CD4-positive, alpha-beta memory T cell (primary cell): ENCODE results near the gene CDA. TPM values are rescaled to one million over a fixed set of nuclear protein-coding genes. Genes with fewer than 3 reads are reported as not detected.

Experiments used
- CTCF ChIA-PET: fragments of 350-600 bp; sonication (Branson Sonifier 250); formaldehyde crosslinking; loops from one replicate; lab custom pipeline; 2021; ENCODE audit warnings: inconsistent platforms; ENCODE audit not compliant: partially characterized antibody; lab: Charles Lee
- POLR2A ChIA-PET: fragments of 350-600 bp; sonication (Branson Sonifier 250); formaldehyde crosslinking; loops from one replicate; lab custom pipeline; 2021; ENCODE audit not compliant: partially characterized antibody; lab: Charles Lee
- DNase-seq, 5 donors: peaks; one replicate each; pipeline versions ENCODE4 v3.0.0 to v3.0.0-alpha.2; 2020 to 2022; ENCODE audit warnings: mixed read lengths in 1 of 5
- H3K27ac ChIP-seq: one replicate; pipeline ENCODE4 v1.7.0; 2013; ENCODE audit warnings: low read depth, low read length
- H3K27me3 ChIP-seq: 2 replicates; pipeline ENCODE4 v1.7.0; 2013; ENCODE audit warnings: mild to moderate bottlenecking, low read length, moderate library complexity; ENCODE audit not compliant: insufficient read depth
- H3K36me3 ChIP-seq: 2 replicates; pipeline ENCODE4 v1.7.0; 2013; ENCODE audit warnings: mild to moderate bottlenecking, low read length, moderate library complexity; ENCODE audit not compliant: insufficient read depth
- H3K4me1 ChIP-seq: 2 replicates; pipeline ENCODE4 v1.7.0; 2013; ENCODE audit warnings: mild to moderate bottlenecking, low read length, moderate library complexity; ENCODE audit not compliant: insufficient read depth
- H3K4me3 ChIP-seq, 2 donors: one replicate each; pipeline ENCODE4 v1.7.0; 2013; ENCODE audit warnings: low read length in 2 of 2, mild to moderate bottlenecking in 1 of 2
- H3K9me3 ChIP-seq, 2 donors: one replicate each; pipeline ENCODE4 v1.7.0; 2013; ENCODE audit warnings: low read length in 2 of 2, control low read depth in 1 of 2; ENCODE audit not compliant: control insufficient read depth in 1 of 2
- H3K27ac Mint-ChIP-seq, 7 donors: one replicate each; pipeline ENCODE4 v1.8.0; 2020 to 2021; ENCODE audit warnings: mixed read lengths in 7 of 7, mild to moderate bottlenecking in 6 of 7, inconsistent platforms in 3 of 7, moderate library complexity in 3 of 7
- H3K27me3 Mint-ChIP-seq, 2 donors: one replicate each; pipeline ENCODE4 v1.8.0; 2020 to 2021; ENCODE audit warnings: mixed read lengths in 2 of 2
- H3K36me3 Mint-ChIP-seq, 2 donors: one replicate each; pipeline ENCODE4 v1.8.0; 2020 to 2021; ENCODE audit warnings: mixed read lengths in 2 of 2, inconsistent platforms in 1 of 2, mild to moderate bottlenecking in 1 of 2
- H3K4me1 Mint-ChIP-seq, 4 donors: one replicate each; pipeline ENCODE4 v1.8.0; 2020 to 2021; ENCODE audit warnings: mixed read lengths in 4 of 4, mild to moderate bottlenecking in 1 of 4
- H3K4me3 Mint-ChIP-seq, 8 donors: one replicate each; pipeline ENCODE4 v1.8.0; 2020 to 2021; ENCODE audit warnings: mixed read lengths in 8 of 8, mild to moderate bottlenecking in 7 of 8, moderate library complexity in 6 of 8, inconsistent platforms in 3 of 8
- H3K9me3 Mint-ChIP-seq, 8 donors: one replicate each; pipeline ENCODE4 v1.8.0; 2020 to 2021; ENCODE audit warnings: mixed read lengths in 8 of 8, mild to moderate bottlenecking in 5 of 8, inconsistent platforms in 3 of 8, moderate library complexity in 1 of 8
- intact Hi-C: fragments of 100-400 bp; cut with micrococcal nuclease; formaldehyde crosslinking; loops from one replicate; pipeline ENCODE4 v1.15.1; 2023
- polyA plus RNA-seq, 2 donors: library from polyadenylated mRNA; unstranded; fragments of 300-500 nt; fragmentation: Illumina TruSeq; gene quantifications; one replicate each; pipeline ENCODE4 v1.2.3, GENCODE V29; 2021
- total RNA-seq, 2 experiments: library from RNA; stranded (reverse); gene quantifications; one replicate each; pipeline ENCODE4 v1.2.3, GENCODE V29; 2021

The CDA gene
- total and polyA plus RNA-seq, 4 experiments from 2014 or later: not detected

GRCh38 chr1:20616847-20617487 lies 28.1 kb downstream of the CDA start:
- H3K36me3 Mint-ChIP-seq: no peaks in the 10 kb centered on the region
- no peaks in the 10 kb centered on the region for H3K4me1 Mint-ChIP-seq
- Histone ChIP-seq H3K4me3 (no peak overlapping the region), H3K27me3 (no peaks in the 10 kb centered on the region), H3K9me3 (no peaks in the 10 kb centered on the region), H3K4me1 (no peaks in the 10 kb centered on the region), H3K27ac (no peak overlapping the region), H3K36me3 (no peaks in the 10 kb centered on the region)
- intact Hi-C loops: no loop called here
- H3K9me3 Mint-ChIP-seq: no peaks in the 10 kb centered on the region
- CTCF ChIA-PET: interaction anchor here (0.6 kb wide), 1 partner anchor 659 kb away, joined by 3 read pairs; no protein-coding TSS in a partner anchor
- peaks cover 6 to 8% of the 10 kb centered on the region in 2 donors for H3K27me3 Mint-ChIP-seq
- no peak overlapping the region for H3K27ac Mint-ChIP-seq
- no peak overlapping the region for H3K4me3 Mint-ChIP-seq
- no peak for DNase-seq
- POLR2A ChIA-PET: no interaction called here

- Mint-ChIP-seq H3K4me1 (no peaks in the 10 kb centered on the region), H3K27me3 (peaks cover 7 to 12% of the 10 kb centered on the region in 2 donors), H3K27ac (no peak overlapping the region), H3K4me3 (no peak overlapping the region), H3K9me3 (no peaks in the 10 kb centered on the region), H3K36me3 (no peaks in the 10 kb centered on the region)
- Histone ChIP-seq H3K9me3 (no peaks in the 10 kb centered on the region), H3K4me3 (no peak overlapping the region), H3K27ac (no peak overlapping the region), H3K36me3 (no peaks in the 10 kb centered on the region), H3K27me3 (no peaks in the 10 kb centered on the region), H3K4me1 (no peaks in the 10 kb centered on the region)
- ChIA-PET POLR2A (no interaction called here), CTCF (interaction anchor here (1.2 kb wide), 1 partner anchor 15 kb away, joined by 5 read pairs; no protein-coding TSS in a partner anchor)
- intact Hi-C loops: no loop called here
- no peak for DNase-seq
Observed at GRCh38 chr1:20618550-20618949, 29.7 kb downstream of the CDA start.

- H3K4me1 ChIP-seq: no peaks in the 10 kb centered on the region
- Mint-ChIP-seq H3K36me3 (no peaks in the 10 kb centered on the region), H3K27ac (no peak overlapping the region), H3K4me1 (no peaks in the 10 kb centered on the region), H3K9me3 (no peaks in the 10 kb centered on the region), H3K27me3 (peaks cover 7 to 15% of the 10 kb centered on the region in 2 donors), H3K4me3 (peak overlapping the region in 1 of 8 donors; percentile 15)
- intact Hi-C loops: no loop called here
- no peak overlapping the region for H3K4me3 ChIP-seq
- CTCF ChIA-PET: interaction anchor here (0.5 kb wide), 1 partner anchor 511 kb away, joined by 3 read pairs; no protein-coding TSS in a partner anchor
- H3K36me3 ChIP-seq: no peaks in the 10 kb centered on the region
- H3K9me3 ChIP-seq: no peaks in the 10 kb centered on the region
- no peak for DNase-seq
- H3K27ac ChIP-seq: no peak overlapping the region
- no peaks in the 10 kb centered on the region for H3K27me3 ChIP-seq
- POLR2A ChIA-PET: interaction anchor here (1.2 kb wide), 1 partner anchor 14 kb away, joined by 3 read pairs; no protein-coding TSS in a partner anchor
Observed at GRCh38 chr1:20619999-20620398, 31.1 kb downstream of the CDA start.

GRCh38 chr1:20621012-20621411 lies 32.1 kb downstream of the CDA start:
- Mint-ChIP-seq H3K36me3 (no peaks in the 10 kb centered on the region), H3K4me1 (no peaks in the 10 kb centered on the region), H3K4me3 (no peak overlapping the region), H3K9me3 (no peaks in the 10 kb centered on the region), H3K27ac (no peak overlapping the region), H3K27me3 (peaks cover 7 to 18% of the 10 kb centered on the region in 2 donors)
- CTCF ChIA-PET: interaction anchor here (1.3 kb wide), 1 partner anchor 11 kb away, joined by 3 read pairs; no protein-coding TSS in a partner anchor
- H3K9me3 ChIP-seq: no peaks in the 10 kb centered on the region
- no peaks in the 10 kb centered on the region for H3K36me3 ChIP-seq
- no peak overlapping the region for H3K27ac ChIP-seq
- intact Hi-C loops: no loop called here
- no peaks in the 10 kb centered on the region for H3K27me3 ChIP-seq
- POLR2A ChIA-PET: no interaction called here
- no peaks in the 10 kb centered on the region for H3K4me1 ChIP-seq
- H3K4me3 ChIP-seq: no peak overlapping the region
- no peak for DNase-seq

GRCh38 chr1:20624709-20625108 lies 35.8 kb downstream of the CDA start:
- no peak overlapping the region for H3K27ac ChIP-seq
- no peak overlapping the region for H3K4me3 ChIP-seq
- Mint-ChIP-seq H3K9me3 (peaks cover 0 to 15% (median under 1%) of the 10 kb centered on the region in 8 donors), H3K4me1 (no peaks in the 10 kb centered on the region), H3K36me3 (peaks cover 0 to 3% of the 10 kb centered on the region in 2 donors), H3K4me3 (no peak overlapping the region), H3K27me3 (peaks cover 12 to 24% of the 10 kb centered on the region in 2 donors), H3K27ac (no peak overlapping the region)
- ChIA-PET CTCF (no interaction called here), POLR2A (interaction anchor here (1.3 kb wide), 1 partner anchor 9 kb away, joined by 3 read pairs; no protein-coding TSS in a partner anchor)
- intact Hi-C loops: no loop called here
- H3K9me3 ChIP-seq: no peaks in the 10 kb centered on the region
- no peaks in the 10 kb centered on the region for H3K36me3 ChIP-seq
- no peaks in the 10 kb centered on the region for H3K27me3 ChIP-seq
- no peak for DNase-seq
- H3K4me1 ChIP-seq: no peaks in the 10 kb centered on the region

- H3K27me3 ChIP-seq: no peaks in the 10 kb centered on the region
- intact Hi-C loops: no loop called here
- no peak overlapping the region for H3K4me3 Mint-ChIP-seq
- H3K9me3 ChIP-seq: no peaks in the 10 kb centered on the region
- H3K27ac ChIP-seq: no peak overlapping the region
- H3K36me3 ChIP-seq: no peaks in the 10 kb centered on the region
- no peak overlapping the region for H3K4me3 ChIP-seq
- no peak overlapping the region for H3K27ac Mint-ChIP-seq
- H3K27me3 Mint-ChIP-seq: peaks cover 12 to 21% of the 10 kb centered on the region in 2 donors
- H3K4me1 Mint-ChIP-seq: no peaks in the 10 kb centered on the region
- H3K9me3 Mint-ChIP-seq: peaks cover 0 to 15% (median under 1%) of the 10 kb centered on the region in 8 donors
- no peak for DNase-seq
- peaks cover 0 to 3% of the 10 kb centered on the region in 2 donors for H3K36me3 Mint-ChIP-seq
- no peaks in the 10 kb centered on the region for H3K4me1 ChIP-seq
- ChIA-PET POLR2A (interaction anchor here (0.6 to 1.3 kb wide), 2 partner anchors 9 to 1426 kb away, joined by 3 to 4 read pairs; no protein-coding TSS in a partner anchor), CTCF (interaction anchor here (0.6 to 1.0 kb wide), 3 partner anchors 11 to 753 kb away, joined by 3 read pairs; no protein-coding TSS in a partner anchor)
Observed at GRCh38 chr1:20625176-20626097, 36.5 kb downstream of the CDA start.

GRCh38 chr1:20626098-20626427 lies 37.2 kb downstream of the CDA start:
- intact Hi-C loops: no loop called here
- Histone ChIP-seq H3K9me3 (no peaks in the 10 kb centered on the region), H3K36me3 (no peaks in the 10 kb centered on the region), H3K4me1 (no peaks in the 10 kb centered on the region), H3K27me3 (no peaks in the 10 kb centered on the region), H3K4me3 (no peak overlapping the region), H3K27ac (no peak overlapping the region)
- DNase-seq: no peak
- peaks cover 12 to 21% of the 10 kb centered on the region in 2 donors for H3K27me3 Mint-ChIP-seq
- H3K36me3 Mint-ChIP-seq: peaks cover 0 to 3% of the 10 kb centered on the region in 2 donors
- H3K27ac Mint-ChIP-seq: no peak overlapping the region
- ChIA-PET POLR2A (interaction anchor here (1.3 kb wide), 1 partner anchor 8 kb away, joined by 3 read pairs; no protein-coding TSS in a partner anchor), CTCF (interaction anchor here (0.6 to 1.0 kb wide), 2 partner anchors 69 to 753 kb away, joined by 3 read pairs; no protein-coding TSS in a partner anchor)
- peaks cover 0 to 15% (median under 1%) of the 10 kb centered on the region in 8 donors for H3K9me3 Mint-ChIP-seq
- no peaks in the 10 kb centered on the region for H3K4me1 Mint-ChIP-seq
- no peak overlapping the region for H3K4me3 Mint-ChIP-seq
